HG03520 (cell line): ENCODE results near the gene DLEC1.
"Not testable (repeated sequence)": the region's sequence is repeated elsewhere in the genome, so short reads cannot be mapped to it uniquely, and the experiment has no call there.

ENCODE experiments used
- ATAC-seq: cut with Tn5 transposase; IDR thresholded peaks from one replicate; pipeline ENCODE4 v1.9.1; 2021; ENCODE audit warnings: mild to moderate bottlenecking, moderate library complexity; ENCODE audit not compliant: unreplicated experiment

DLEC1 gene

GRCh38 chr3:38083871-38084333 is 44.9 kb downstream of the DLEC1 start:
- no peak for ATAC-seq

- ATAC-seq, result no peak
Observed at GRCh38 chr3:38084334-38085310, 45.6 kb downstream of the DLEC1 start.

- ATAC-seq, result no peak
Observed at GRCh38 chr3:38085311-38085942, 46.4 kb downstream of the DLEC1 start.

GRCh38 chr3:38085943-38086324 is 46.9 kb downstream of the DLEC1 start:
- ATAC-seq, result no peak

- ATAC-seq, result no peak
Observed at GRCh38 chr3:38086496-38086895, 47.5 kb downstream of the DLEC1 start.

- not testable (repeated sequence) for ATAC-seq
Observed at GRCh38 chr3:38087278-38087677, 48.3 kb downstream of the DLEC1 start.

- ATAC-seq, result no peak
Observed at GRCh38 chr3:38088126-38089078, 49.4 kb downstream of the DLEC1 start.

- no peak for ATAC-seq
Observed at GRCh38 chr3:38089163-38089562, 50.2 kb downstream of the DLEC1 start.

- no peak for ATAC-seq
Observed at GRCh38 chr3:38090453-38090852, 51.4 kb downstream of the DLEC1 start.

- ATAC-seq, result no peak
Observed at GRCh38 chr3:38094999-38095398, 56.0 kb downstream of the DLEC1 start.

GRCh38 chr3:38095669-38096483 is 56.9 kb downstream of the DLEC1 start:
- no peak for ATAC-seq

GRCh38 chr3:38097446-38098375 is 58.7 kb downstream of the DLEC1 start:
- no peak for ATAC-seq

GRCh38 chr3:38098376-38098723 is 59.3 kb downstream of the DLEC1 start:
- ATAC-seq, result no peak

GRCh38 chr3:38099518-38099917 is 60.5 kb downstream of the DLEC1 start:
- ATAC-seq, result no peak

- no peak for ATAC-seq
Observed at GRCh38 chr3:38100498-38100897, 61.5 kb downstream of the DLEC1 start.

- no peak for ATAC-seq
Observed at GRCh38 chr3:38101811-38102443, 62.9 kb downstream of the DLEC1 start.

GRCh38 chr3:38102444-38102814 is 63.4 kb downstream of the DLEC1 start:
- no peak for ATAC-seq

GRCh38 chr3:38105525-38105924 is 66.5 kb downstream of the DLEC1 start:
- ATAC-seq, result no peak
